ENCODE results near the gene IKZF3.

DNA sequence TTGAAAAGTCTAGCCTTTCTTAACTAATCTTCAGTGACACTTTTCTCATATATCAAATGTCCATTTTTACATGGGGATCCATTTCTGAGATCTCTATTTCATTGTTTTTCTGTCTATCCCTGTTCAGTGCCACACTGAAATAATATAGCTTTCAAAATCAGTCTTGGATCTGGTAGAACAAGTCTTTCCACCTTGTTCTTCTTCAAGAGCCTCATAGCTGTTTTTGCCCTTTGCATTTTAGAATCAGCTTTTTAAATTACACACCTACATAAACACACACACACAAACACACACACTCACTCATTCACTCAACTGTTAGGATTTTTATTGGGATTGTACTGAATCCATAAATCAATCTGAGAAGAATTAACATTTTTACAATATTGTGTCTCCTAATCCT, 35.1 kb upstream of the IKZF3 start:
- TF ChIP-seq CBFB (CRISPR knock-in tag; IDR thresholded peaks at IDR 0.05; ENCODE audit: low read depth) (no peak), CREB1 (CRISPR knock-in tag; IDR thresholded peaks at IDR 0.05) (no peak), NR3C1 (CRISPR knock-in tag; conservative IDR thresholded peaks at IDR 0.05; ENCODE audit: low read depth) (no peak), HMGXB4 (CRISPR knock-in tag; IDR thresholded peaks at IDR 0.05) (no peak), KAT7 (CRISPR knock-in tag; IDR thresholded peaks at IDR 0.05; ENCODE audit: borderline replicate concordance) (no peak), ZNF671 (CRISPR knock-in tag; IDR thresholded peaks at IDR 0.05) (no peak), ZNF121 (CRISPR knock-in tag; IDR thresholded peaks at IDR 0.05) (no peak), ESRRA (CRISPR knock-in tag; IDR thresholded peaks at IDR 0.05; ENCODE audit: borderline replicate concordance) (no peak), ZNF232 (CRISPR knock-in tag; IDR thresholded peaks at IDR 0.05) (no peak)
- TF ChIP-seq, protein P1, sequence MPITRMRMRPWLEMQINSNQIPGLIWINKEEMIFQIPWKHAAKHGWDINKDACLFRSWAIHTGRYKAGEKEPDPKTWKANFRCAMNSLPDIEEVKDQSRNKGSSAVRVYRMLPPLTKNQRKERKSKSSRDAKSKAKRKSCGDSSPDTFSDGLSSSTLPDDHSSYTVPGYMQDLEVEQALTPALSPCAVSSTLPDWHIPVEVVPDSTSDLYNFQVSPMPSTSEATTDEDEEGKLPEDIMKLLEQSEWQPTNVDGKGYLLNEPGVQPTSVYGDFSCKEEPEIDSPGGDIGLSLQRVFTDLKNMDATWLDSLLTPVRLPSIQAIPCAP (CRISPR knock-in tag; IDR thresholded peaks at IDR 0.05), result no peak
- TF ChIP-seq, protein P2, sequence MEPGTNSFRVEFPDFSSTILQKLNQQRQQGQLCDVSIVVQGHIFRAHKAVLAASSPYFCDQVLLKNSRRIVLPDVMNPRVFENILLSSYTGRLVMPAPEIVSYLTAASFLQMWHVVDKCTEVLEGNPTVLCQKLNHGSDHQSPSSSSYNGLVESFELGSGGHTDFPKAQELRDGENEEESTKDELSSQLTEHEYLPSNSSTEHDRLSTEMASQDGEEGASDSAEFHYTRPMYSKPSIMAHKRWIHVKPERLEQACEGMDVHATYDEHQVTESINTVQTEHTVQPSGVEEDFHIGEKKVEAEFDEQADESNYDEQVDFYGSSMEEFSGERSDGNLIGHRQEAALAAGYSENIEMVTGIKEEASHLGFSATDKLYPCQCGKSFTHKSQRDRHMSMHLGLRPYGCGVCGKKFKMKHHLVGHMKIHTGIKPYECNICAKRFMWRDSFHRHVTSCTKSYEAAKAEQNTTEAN (CRISPR knock-in tag; IDR thresholded peaks at IDR 0.05), result no peak
- TF ChIP-seq, protein P3, sequence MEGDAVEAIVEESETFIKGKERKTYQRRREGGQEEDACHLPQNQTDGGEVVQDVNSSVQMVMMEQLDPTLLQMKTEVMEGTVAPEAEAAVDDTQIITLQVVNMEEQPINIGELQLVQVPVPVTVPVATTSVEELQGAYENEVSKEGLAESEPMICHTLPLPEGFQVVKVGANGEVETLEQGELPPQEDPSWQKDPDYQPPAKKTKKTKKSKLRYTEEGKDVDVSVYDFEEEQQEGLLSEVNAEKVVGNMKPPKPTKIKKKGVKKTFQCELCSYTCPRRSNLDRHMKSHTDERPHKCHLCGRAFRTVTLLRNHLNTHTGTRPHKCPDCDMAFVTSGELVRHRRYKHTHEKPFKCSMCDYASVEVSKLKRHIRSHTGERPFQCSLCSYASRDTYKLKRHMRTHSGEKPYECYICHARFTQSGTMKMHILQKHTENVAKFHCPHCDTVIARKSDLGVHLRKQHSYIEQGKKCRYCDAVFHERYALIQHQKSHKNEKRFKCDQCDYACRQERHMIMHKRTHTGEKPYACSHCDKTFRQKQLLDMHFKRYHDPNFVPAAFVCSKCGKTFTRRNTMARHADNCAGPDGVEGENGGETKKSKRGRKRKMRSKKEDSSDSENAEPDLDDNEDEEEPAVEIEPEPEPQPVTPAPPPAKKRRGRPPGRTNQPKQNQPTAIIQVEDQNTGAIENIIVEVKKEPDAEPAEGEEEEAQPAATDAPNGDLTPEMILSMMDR (IDR thresholded peaks at IDR 0.05), result no peak
- TF ChIP-seq, protein P4, sequence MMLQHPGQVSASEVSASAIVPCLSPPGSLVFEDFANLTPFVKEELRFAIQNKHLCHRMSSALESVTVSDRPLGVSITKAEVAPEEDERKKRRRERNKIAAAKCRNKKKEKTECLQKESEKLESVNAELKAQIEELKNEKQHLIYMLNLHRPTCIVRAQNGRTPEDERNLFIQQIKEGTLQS (CRISPR knock-in tag; conservative IDR thresholded peaks at IDR 0.05), result no peak
